DOHH2 (cell line): ENCODE results near the gene IAPP.

ENCODE experiments used
- EZH2phosphoT487 ChIP-seq: fragments of 200-600 bp; sonication (generic); IDR thresholded peaks from 2 replicates; pipeline ENCODE4 v1.6.1; 2017; ENCODE audit warnings: borderline replicate concordance, mild to moderate bottlenecking, antibody characterized with exemption, low read length, moderate library complexity, mixed read lengths
- TF ChIP-seq, protein P1 (sequence below): fragments of 200-600 bp; sonication (generic); IDR thresholded peaks from one replicate; pipeline ENCODE4 v1.5.1; 2014; ENCODE audit warnings: antibody characterized with exemption, mild to moderate bottlenecking, low read depth, low read length; ENCODE audit not compliant: poor library complexity, severe bottlenecking

DNA sequence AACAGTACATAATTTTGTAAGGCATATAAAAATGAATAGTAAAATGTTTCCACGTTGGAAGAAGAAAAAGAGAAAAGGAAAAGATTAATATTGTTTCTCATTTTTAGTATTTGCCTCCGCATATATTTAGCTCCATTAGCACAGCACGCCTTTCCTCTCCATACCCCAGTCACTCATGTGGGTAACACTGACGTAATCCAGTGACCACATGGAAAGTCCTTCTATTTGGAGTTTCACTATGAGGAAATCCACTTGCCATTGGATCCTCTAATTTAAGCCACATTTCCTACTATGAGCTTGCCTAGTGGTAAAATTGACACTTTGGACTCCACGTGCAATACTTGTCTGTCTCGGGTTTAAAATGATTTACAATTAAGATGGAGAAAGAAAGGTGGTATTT lies 32.3 kb upstream of the IAPP start:
- TF ChIP-seq, protein P1, sequence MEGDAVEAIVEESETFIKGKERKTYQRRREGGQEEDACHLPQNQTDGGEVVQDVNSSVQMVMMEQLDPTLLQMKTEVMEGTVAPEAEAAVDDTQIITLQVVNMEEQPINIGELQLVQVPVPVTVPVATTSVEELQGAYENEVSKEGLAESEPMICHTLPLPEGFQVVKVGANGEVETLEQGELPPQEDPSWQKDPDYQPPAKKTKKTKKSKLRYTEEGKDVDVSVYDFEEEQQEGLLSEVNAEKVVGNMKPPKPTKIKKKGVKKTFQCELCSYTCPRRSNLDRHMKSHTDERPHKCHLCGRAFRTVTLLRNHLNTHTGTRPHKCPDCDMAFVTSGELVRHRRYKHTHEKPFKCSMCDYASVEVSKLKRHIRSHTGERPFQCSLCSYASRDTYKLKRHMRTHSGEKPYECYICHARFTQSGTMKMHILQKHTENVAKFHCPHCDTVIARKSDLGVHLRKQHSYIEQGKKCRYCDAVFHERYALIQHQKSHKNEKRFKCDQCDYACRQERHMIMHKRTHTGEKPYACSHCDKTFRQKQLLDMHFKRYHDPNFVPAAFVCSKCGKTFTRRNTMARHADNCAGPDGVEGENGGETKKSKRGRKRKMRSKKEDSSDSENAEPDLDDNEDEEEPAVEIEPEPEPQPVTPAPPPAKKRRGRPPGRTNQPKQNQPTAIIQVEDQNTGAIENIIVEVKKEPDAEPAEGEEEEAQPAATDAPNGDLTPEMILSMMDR, result no peak
- TF ChIP-seq EZH2phosphoT487, result no peak
